Astrocyte (in vitro differentiated cells and primary cell): ENCODE results near the gene HELLS. TPM values are rescaled to one million over a fixed set of nuclear protein-coding genes. Genes with fewer than 3 reads are reported as not detected.

Experiments
- DNase-seq: peaks from one replicate; pipeline ENCODE4 v3.0.0-alpha.2; 2010; ENCODE audit warnings: low read depth
- FAIRE-seq: peaks from 2 replicates; lab custom pipeline; 2011; peaks lifted over from hg19 to GRCh38; lab: Jason Lieb, UNC
- H2AFZ ChIP-seq: 2 replicates; pipeline ENCODE4 v1.6.0; 2012; ENCODE audit warnings: low read depth, low read length, inconsistent platforms
- H3K27ac ChIP-seq: 2 replicates; pipeline ENCODE4 v1.5.1; 2011; ENCODE audit warnings: low read depth, low read length, inconsistent platforms
- H3K27me3 ChIP-seq: 2 replicates; pipeline ENCODE4 v1.6.0; 2011; ENCODE audit warnings: low read length, inconsistent platforms; ENCODE audit not compliant: insufficient read depth
- H3K36me3 ChIP-seq: 2 replicates; pipeline ENCODE4 v1.5.1; 2011; ENCODE audit warnings: low read length, inconsistent platforms; ENCODE audit not compliant: insufficient read depth
- H3K4me1 ChIP-seq: 2 replicates; pipeline ENCODE4 v1.5.1; 2011; ENCODE audit warnings: low read length, inconsistent platforms; ENCODE audit not compliant: insufficient read depth
- H3K4me2 ChIP-seq: 2 replicates; pipeline ENCODE4 v1.6.0; 2012; ENCODE audit warnings: low read length, inconsistent platforms
- H3K4me3 ChIP-seq: 2 replicates; pipeline ENCODE4 v1.5.1; 2011; ENCODE audit warnings: low read depth, mild to moderate bottlenecking, low read length, inconsistent platforms; ENCODE audit not compliant: insufficient read depth
- H3K79me2 ChIP-seq: 2 replicates; pipeline ENCODE4 v1.6.0; 2012; ENCODE audit warnings: mild to moderate bottlenecking, low read length, inconsistent platforms; ENCODE audit not compliant: insufficient read depth
- H3K9ac ChIP-seq: 2 replicates; pipeline ENCODE4 v1.6.0; 2012; ENCODE audit warnings: mild to moderate bottlenecking, low read length, inconsistent platforms
- H3K9me3 ChIP-seq: 2 replicates; pipeline ENCODE4 v1.5.1; 2012; ENCODE audit warnings: low read depth, mild to moderate bottlenecking, low read length, inconsistent platforms; ENCODE audit not compliant: insufficient read depth
- H4K20me1 ChIP-seq: 2 replicates; pipeline ENCODE4 v1.6.0; 2012; ENCODE audit warnings: low read length, inconsistent platforms; ENCODE audit not compliant: insufficient read depth
- H3K27ac Mint-ChIP-seq: one replicate; pipeline ENCODE4 v1.8.0; 2021; ENCODE audit warnings: mild to moderate bottlenecking, mixed read lengths; ENCODE audit not compliant: unreplicated experiment
- H3K27me3 Mint-ChIP-seq: one replicate; pipeline ENCODE4 v1.8.0; 2021; ENCODE audit warnings: low read depth, mixed read lengths; ENCODE audit not compliant: unreplicated experiment
- H3K36me3 Mint-ChIP-seq: one replicate; pipeline ENCODE4 v1.8.0; 2021; ENCODE audit warnings: low read depth, mixed read lengths; ENCODE audit not compliant: unreplicated experiment
- H3K4me1 Mint-ChIP-seq: one replicate; pipeline ENCODE4 v1.8.0; 2021; ENCODE audit warnings: low read depth, mixed read lengths; ENCODE audit not compliant: unreplicated experiment
- H3K4me3 Mint-ChIP-seq: one replicate; pipeline ENCODE4 v1.8.0; 2021; ENCODE audit warnings: mild to moderate bottlenecking, moderate library complexity, mixed read lengths; ENCODE audit not compliant: unreplicated experiment
- H3K9me3 Mint-ChIP-seq: one replicate; pipeline ENCODE4 v1.8.0; 2021; ENCODE audit warnings: mild to moderate bottlenecking, mixed read lengths; ENCODE audit not compliant: unreplicated experiment
- EZH2 ChIP-seq: IDR thresholded peaks from 2 replicates; pipeline ENCODE4 v1.6.1; 2012; ENCODE audit warnings: mild to moderate bottlenecking, low read length, inconsistent platforms; ENCODE audit not compliant: insufficient read depth
- total RNA-seq: library from RNA; stranded (reverse); gene quantifications from 2 replicates; pipeline ENCODE4 v1.2.1, GENCODE V29; 2021
- TF ChIP-seq, protein P1 (sequence below): IDR thresholded peaks from 2 replicates; pipeline ENCODE4 v1.5.1; 2011; ENCODE audit warnings: low read depth, mild to moderate bottlenecking, inconsistent platforms, low read length, moderate library complexity; ENCODE audit not compliant: insufficient read depth

Gene HELLS
- total RNA-seq, 1 donor from 2014 or later = 23.5 TPM

- no peak overlapping the region for H3K4me3 Mint-ChIP-seq
- H3K27ac ChIP-seq = no peak overlapping the region
- no peaks in the 10 kb centered on the region for H3K9me3 ChIP-seq
- no peak overlapping the region for H3K4me3 ChIP-seq
- peaks cover 3% of the 10 kb centered on the region for H3K36me3 ChIP-seq
- no peak overlapping the region for H3K27ac Mint-ChIP-seq
- no peak overlapping the region for H3K4me2 ChIP-seq
- no peaks in the 10 kb centered on the region for H3K4me1 ChIP-seq
- no peaks in the 10 kb centered on the region for H3K79me2 ChIP-seq
- TF ChIP-seq, protein P1, sequence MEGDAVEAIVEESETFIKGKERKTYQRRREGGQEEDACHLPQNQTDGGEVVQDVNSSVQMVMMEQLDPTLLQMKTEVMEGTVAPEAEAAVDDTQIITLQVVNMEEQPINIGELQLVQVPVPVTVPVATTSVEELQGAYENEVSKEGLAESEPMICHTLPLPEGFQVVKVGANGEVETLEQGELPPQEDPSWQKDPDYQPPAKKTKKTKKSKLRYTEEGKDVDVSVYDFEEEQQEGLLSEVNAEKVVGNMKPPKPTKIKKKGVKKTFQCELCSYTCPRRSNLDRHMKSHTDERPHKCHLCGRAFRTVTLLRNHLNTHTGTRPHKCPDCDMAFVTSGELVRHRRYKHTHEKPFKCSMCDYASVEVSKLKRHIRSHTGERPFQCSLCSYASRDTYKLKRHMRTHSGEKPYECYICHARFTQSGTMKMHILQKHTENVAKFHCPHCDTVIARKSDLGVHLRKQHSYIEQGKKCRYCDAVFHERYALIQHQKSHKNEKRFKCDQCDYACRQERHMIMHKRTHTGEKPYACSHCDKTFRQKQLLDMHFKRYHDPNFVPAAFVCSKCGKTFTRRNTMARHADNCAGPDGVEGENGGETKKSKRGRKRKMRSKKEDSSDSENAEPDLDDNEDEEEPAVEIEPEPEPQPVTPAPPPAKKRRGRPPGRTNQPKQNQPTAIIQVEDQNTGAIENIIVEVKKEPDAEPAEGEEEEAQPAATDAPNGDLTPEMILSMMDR = no peak
- FAIRE-seq = no peak
- H3K4me1 Mint-ChIP-seq = no peaks in the 10 kb centered on the region
- H3K9me3 Mint-ChIP-seq = no peaks in the 10 kb centered on the region
- no peaks in the 10 kb centered on the region for H3K36me3 Mint-ChIP-seq
- DNase-seq = no peak
- H4K20me1 ChIP-seq = no peaks in the 10 kb centered on the region
- no peak overlapping the region for H2AFZ ChIP-seq
- H3K9ac ChIP-seq = no peak overlapping the region
- H3K27me3 Mint-ChIP-seq = no peaks in the 10 kb centered on the region
- no peaks in the 10 kb centered on the region for H3K27me3 ChIP-seq
Observed at GRCh38 chr10:94614558-94614957, 69.0 kb downstream of the HELLS start.

GRCh38 chr10:94617389-94617944, 71.9 kb downstream of the HELLS start:
- Mint-ChIP-seq H3K4me1 (no peaks in the 10 kb centered on the region), H3K27me3 (no peaks in the 10 kb centered on the region), H3K36me3 (no peaks in the 10 kb centered on the region), H3K4me3 (no peak overlapping the region), H3K27ac (no peak overlapping the region), H3K9me3 (no peaks in the 10 kb centered on the region)
- TF ChIP-seq, protein P1 = no peak
- TF ChIP-seq EZH2 = no peak
- no peak overlapping the region for H3K9ac ChIP-seq
- DNase-seq (no peak), FAIRE-seq (no peak)
- H3K4me3 ChIP-seq = no peak overlapping the region
- H3K36me3 ChIP-seq = no peaks in the 10 kb centered on the region
- no peaks in the 10 kb centered on the region for H3K27me3 ChIP-seq
- H3K27ac ChIP-seq = no peak overlapping the region
- no peak overlapping the region for H3K4me2 ChIP-seq
- H3K79me2 ChIP-seq = no peaks in the 10 kb centered on the region
- H2AFZ ChIP-seq = no peak overlapping the region
- H3K4me1 ChIP-seq = no peaks in the 10 kb centered on the region
- no peaks in the 10 kb centered on the region for H4K20me1 ChIP-seq
- no peaks in the 10 kb centered on the region for H3K9me3 ChIP-seq

DNA sequence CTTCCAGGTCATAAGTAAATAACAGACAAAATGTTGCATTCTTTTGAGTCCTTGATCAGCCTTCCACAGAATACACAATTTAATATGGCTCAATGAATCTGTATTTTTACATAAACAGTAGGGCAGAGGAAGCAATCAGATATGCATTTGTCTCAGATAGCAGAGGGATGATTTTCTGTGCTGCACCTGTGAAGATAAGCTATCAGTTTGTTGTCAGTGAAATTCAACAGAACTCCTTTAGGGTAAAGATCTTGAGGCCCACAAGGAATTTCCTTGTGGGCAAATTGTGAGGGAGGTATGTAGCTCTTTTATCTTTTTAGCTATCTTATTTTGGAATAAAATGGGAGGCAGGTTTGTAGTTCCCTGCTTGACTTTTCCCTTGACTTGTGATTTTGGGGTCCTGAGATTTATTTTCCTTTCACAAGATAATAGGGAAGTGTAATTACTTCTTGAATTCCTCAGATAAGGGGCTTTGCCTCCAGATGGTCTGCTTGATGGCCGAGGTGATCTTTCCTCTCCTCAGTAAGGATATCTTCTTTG, 77.1 kb downstream of the HELLS start:
- Histone ChIP-seq H3K27me3 (no peaks in the 10 kb centered on the region), H4K20me1 (no peaks in the 10 kb centered on the region), H3K36me3 (no peaks in the 10 kb centered on the region), H3K79me2 (no peaks in the 10 kb centered on the region), H3K27ac (no peak overlapping the region), H2AFZ (no peak overlapping the region), H3K4me1 (no peaks in the 10 kb centered on the region), H3K4me3 (no peak overlapping the region), H3K9me3 (no peaks in the 10 kb centered on the region), H3K9ac (no peak overlapping the region), H3K4me2 (no peak overlapping the region)
- H3K4me3 Mint-ChIP-seq = no peak overlapping the region
- H3K4me1 Mint-ChIP-seq = peaks cover 6% of the 10 kb centered on the region
- peaks cover 3% of the 10 kb centered on the region for H3K9me3 Mint-ChIP-seq
- no peak for DNase-seq
- FAIRE-seq = no peak
- no peak overlapping the region for H3K27ac Mint-ChIP-seq
- TF ChIP-seq EZH2 = no peak
- TF ChIP-seq, protein P1 = no peak
- no peaks in the 10 kb centered on the region for H3K36me3 Mint-ChIP-seq
- H3K27me3 Mint-ChIP-seq = no peaks in the 10 kb centered on the region
